Measurements from ENCODE around the gene LY86. TPM values are rescaled to one million over a fixed set of nuclear protein-coding genes. Genes with fewer than 3 reads are reported as not detected.
"Not testable (repeated sequence)": the region's sequence is repeated elsewhere in the genome, so short reads cannot be mapped to it uniquely, and the experiment has no call there.

Gene LY86
- total and polyA plus RNA-seq, 7 experiments from 2014 or later, result 1.5 to 19.6 (median 5.4) TPM

GRCh38 chr6:6663421-6664135 is 75.1 kb downstream of the LY86 start:
- peaks cover 0 to 24% of the 10 kb centered on the region in 2 donors for H3K4me1 ChIP-seq (ENCODE audit: control insufficient read depth in 2 of 2, insufficient read depth in 2 of 2, low read length in 2 of 2)
- Mint-ChIP-seq H3K36me3 (peaks cover 0 to 4% (median 0%) of the 10 kb centered on the region in 5 donors), H3K27me3 (no peaks in the 10 kb centered on the region), H3K9me3 (peaks cover 0 to 8% (median 0%) of the 10 kb centered on the region in 11 donors), H3K4me3 (no peak overlapping the region), H3K4me1 (peaks cover 16 to 60% (median 51%) of the 10 kb centered on the region in 7 donors), H3K27ac (peak overlapping the region in 4 of 9 donors; percentile 28 to 77 (median 52))
- CTCF ChIA-PET, result interaction anchor here (1.5 kb wide), 1 partner anchor 107 kb away, joined by 3 read pairs; no protein-coding TSS in a partner anchor
- POLR2A ChIA-PET, result no interaction called here
- H3K9me3 ChIP-seq (ENCODE audit: control insufficient read depth in 2 of 3, low read length in 3 of 3), result no peaks in the 10 kb centered on the region
- no peak for ATAC-seq
- no peak overlapping the region for H3K4me3 ChIP-seq (ENCODE audit: low read length)
- intact Hi-C loops (cut with micrococcal nuclease), result no loop called here
- H3K27me3 ChIP-seq (ENCODE audit: control insufficient read depth in 2 of 2, insufficient read depth in 2 of 2, low read length in 2 of 2), result no peaks in the 10 kb centered on the region
- DNase-seq, result no peak
- H3K27ac ChIP-seq (ENCODE audit: low read depth, low read length), result no peak overlapping the region
- no peaks in the 10 kb centered on the region for H3K36me3 ChIP-seq (ENCODE audit: control insufficient read depth in 2 of 3, insufficient read depth in 3 of 3, low read length in 3 of 3)

GRCh38 chr6:6665555-6666243 is 77.2 kb downstream of the LY86 start:
- H3K9me3 Mint-ChIP-seq, result peaks cover 0 to 18% (median 5%) of the 10 kb centered on the region in 11 donors
- no peak for ATAC-seq
- Histone ChIP-seq H3K4me1 (ENCODE audit: control insufficient read depth in 2 of 2, insufficient read depth in 2 of 2, low read length in 2 of 2) (peaks cover 0 to 9% of the 10 kb centered on the region in 2 donors), H3K27ac (ENCODE audit: low read depth, low read length) (no peak overlapping the region), H3K9me3 (ENCODE audit: control insufficient read depth in 2 of 3, low read length in 3 of 3) (no peaks in the 10 kb centered on the region), H3K27me3 (ENCODE audit: control insufficient read depth in 2 of 2, insufficient read depth in 2 of 2, low read length in 2 of 2) (no peaks in the 10 kb centered on the region), H3K36me3 (ENCODE audit: control insufficient read depth in 2 of 3, insufficient read depth in 3 of 3, low read length in 3 of 3) (no peaks in the 10 kb centered on the region), H3K4me3 (ENCODE audit: low read length) (no peak overlapping the region)
- intact Hi-C loops (cut with micrococcal nuclease), result no loop called here
- H3K27me3 Mint-ChIP-seq, result peaks cover 0 to 4% (median 0%) of the 10 kb centered on the region in 5 donors
- peaks cover 0 to 23% (median 0%) of the 10 kb centered on the region in 5 donors for H3K36me3 Mint-ChIP-seq
- peaks cover 12 to 51% (median 47%) of the 10 kb centered on the region in 7 donors for H3K4me1 Mint-ChIP-seq
- ChIA-PET POLR2A (no interaction called here), CTCF (interaction anchor here (1.2 kb wide), 1 partner anchor 11 kb away, joined by 5 read pairs; no protein-coding TSS in a partner anchor)
- peak overlapping the region in 2 of 9 donors; percentile 35 to 79 for H3K27ac Mint-ChIP-seq
- H3K4me3 Mint-ChIP-seq, result no peak overlapping the region
- no peak for DNase-seq

GRCh38 chr6:6670150-6670549 is 81.6 kb downstream of the LY86 start:
- H3K36me3 ChIP-seq (ENCODE audit: control insufficient read depth in 2 of 3, insufficient read depth in 3 of 3, low read length in 3 of 3); H3K4me1 ChIP-seq (ENCODE audit: control insufficient read depth in 2 of 2, insufficient read depth in 2 of 2, low read length in 2 of 2); H3K27me3 ChIP-seq (ENCODE audit: control insufficient read depth in 2 of 2, insufficient read depth in 2 of 2, low read length in 2 of 2); H3K27ac ChIP-seq (ENCODE audit: low read depth, low read length); DNase-seq; H3K4me3 Mint-ChIP-seq; POLR2A ChIA-PET; H3K27ac Mint-ChIP-seq; ATAC-seq; H3K9me3 ChIP-seq (ENCODE audit: control insufficient read depth in 2 of 3, low read length in 3 of 3); H3K4me3 ChIP-seq (ENCODE audit: low read length); CTCF ChIA-PET: not testable (repeated sequence)
- Mint-ChIP-seq H3K27me3 (peaks cover 0 to 14% (median 0%) of the 10 kb centered on the region in 5 donors), H3K4me1 (peaks cover 5 to 29% (median 21%) of the 10 kb centered on the region in 7 donors), H3K9me3 (peaks cover 0 to 22% (median 5%) of the 10 kb centered on the region in 11 donors), H3K36me3 (peaks cover 0 to 35% (median 0%) of the 10 kb centered on the region in 5 donors)
- intact Hi-C loops (cut with micrococcal nuclease), result loop anchor here in 1 of 2 donors (10.0 kb wide), 1 partner anchor 125 kb away; no protein-coding TSS in a partner anchor

- CTCF ChIA-PET, result interaction anchor here (0.7 to 3.0 kb wide), 6 partner anchors 64 to 600 kb away, joined by 3 to 12 read pairs (median 4); no protein-coding TSS in a partner anchor
Observed at GRCh38 chr6:6674872-6675271, 86.4 kb downstream of the LY86 start.

GRCh38 chr6:6676910-6677441 is 88.5 kb downstream of the LY86 start:
- peak; percentile 93 for ATAC-seq
- H3K36me3 Mint-ChIP-seq, result peaks cover 0 to 6% (median 0%) of the 10 kb centered on the region in 5 donors

More at GRCh38 chr6:6674872-6675271, 86.4 kb downstream of the LY86 start:
- ATAC-seq, result no peak
- intact Hi-C loops (cut with micrococcal nuclease), result loop anchor here (5.0 to 10.0 kb wide), 4 partner anchors 47 to 1332 kb away; no protein-coding TSS in a partner anchor
- DNase-seq, result no peak
- POLR2A ChIA-PET, result interaction anchor here (1.0 kb wide), 1 partner anchor 15 kb away, joined by 3 read pairs; no protein-coding TSS in a partner anchor
- no peaks in the 10 kb centered on the region for H3K9me3 ChIP-seq (ENCODE audit: control insufficient read depth in 2 of 3, low read length in 3 of 3)
- no peaks in the 10 kb centered on the region for H3K36me3 ChIP-seq (ENCODE audit: control insufficient read depth in 2 of 3, insufficient read depth in 3 of 3, low read length in 3 of 3)
- H3K27me3 ChIP-seq (ENCODE audit: control insufficient read depth in 2 of 2, insufficient read depth in 2 of 2, low read length in 2 of 2), result no peaks in the 10 kb centered on the region
- peak overlapping the region in 3 of 9 donors; percentile 46 to 53 (median 47) for H3K27ac Mint-ChIP-seq
- no peak overlapping the region for H3K4me3 ChIP-seq (ENCODE audit: low read length)
- H3K9me3 Mint-ChIP-seq, result peaks cover 0 to 9% (median 0%) of the 10 kb centered on the region in 11 donors
- H3K4me3 Mint-ChIP-seq, result no peak overlapping the region
- peaks cover 0 to 16% (median 0%) of the 10 kb centered on the region in 5 donors for H3K27me3 Mint-ChIP-seq
- no peak overlapping the region for H3K27ac ChIP-seq (ENCODE audit: low read depth, low read length)
- H3K4me1 Mint-ChIP-seq, result peaks cover 4 to 40% (median 11%) of the 10 kb centered on the region in 7 donors
- peaks cover 0 to 22% (median 0%) of the 10 kb centered on the region in 5 donors for H3K36me3 Mint-ChIP-seq
- H3K4me1 ChIP-seq (ENCODE audit: control insufficient read depth in 2 of 2, insufficient read depth in 2 of 2, low read length in 2 of 2), result peaks cover 0 to 6% of the 10 kb centered on the region in 2 donors

More at GRCh38 chr6:6676910-6677441, 88.5 kb downstream of the LY86 start:
- Histone ChIP-seq H3K4me3 (ENCODE audit: low read length) (no peak overlapping the region), H3K4me1 (ENCODE audit: control insufficient read depth in 2 of 2, insufficient read depth in 2 of 2, low read length in 2 of 2) (peaks cover 0 to 6% of the 10 kb centered on the region in 2 donors), H3K9me3 (ENCODE audit: control insufficient read depth in 2 of 3, low read length in 3 of 3) (no peaks in the 10 kb centered on the region), H3K36me3 (ENCODE audit: control insufficient read depth in 2 of 3, insufficient read depth in 3 of 3, low read length in 3 of 3) (no peaks in the 10 kb centered on the region), H3K27me3 (ENCODE audit: control insufficient read depth in 2 of 2, insufficient read depth in 2 of 2, low read length in 2 of 2) (no peaks in the 10 kb centered on the region), H3K27ac (ENCODE audit: low read depth, low read length) (no peak overlapping the region)
- CTCF ChIA-PET, result interaction anchor here (0.6 to 3.1 kb wide), 15 partner anchors 10 to 1008 kb away, joined by 3 to 12 read pairs (median 4); no protein-coding TSS in a partner anchor
- H3K9me3 Mint-ChIP-seq, result peaks cover 0 to 4% (median 0%) of the 10 kb centered on the region in 11 donors
- peaks cover 4 to 41% (median 11%) of the 10 kb centered on the region in 7 donors for H3K4me1 Mint-ChIP-seq
- POLR2A ChIA-PET, result interaction anchor here (1.0 to 1.4 kb wide), 2 partner anchors 17 to 116 kb away, joined by 3 to 5 read pairs; no protein-coding TSS in a partner anchor
- H3K27ac Mint-ChIP-seq, result peak overlapping the region in 6 of 9 donors; percentile 28 to 95 (median 80)
- intact Hi-C loops (cut with micrococcal nuclease), result loop anchor here (1.0 to 10.0 kb wide), 14 partner anchors 18 to 1542 kb away; partner anchors contain the start of gene RREB1 (in 1 of the 2)
- peaks cover 0 to 5% (median 0%) of the 10 kb centered on the region in 5 donors for H3K27me3 Mint-ChIP-seq
- peak overlapping the region in 8 of 10 donors; percentile 0 to 73 (median 43) for H3K4me3 Mint-ChIP-seq
- DNase-seq, result peak; percentile 57 to 88 (median 77)

Data from naive thymus-derived CD4-positive, alpha-beta T cell (primary cell).